ENCODE data around the gene TFAP2D.

Gene TFAP2D

DNA sequence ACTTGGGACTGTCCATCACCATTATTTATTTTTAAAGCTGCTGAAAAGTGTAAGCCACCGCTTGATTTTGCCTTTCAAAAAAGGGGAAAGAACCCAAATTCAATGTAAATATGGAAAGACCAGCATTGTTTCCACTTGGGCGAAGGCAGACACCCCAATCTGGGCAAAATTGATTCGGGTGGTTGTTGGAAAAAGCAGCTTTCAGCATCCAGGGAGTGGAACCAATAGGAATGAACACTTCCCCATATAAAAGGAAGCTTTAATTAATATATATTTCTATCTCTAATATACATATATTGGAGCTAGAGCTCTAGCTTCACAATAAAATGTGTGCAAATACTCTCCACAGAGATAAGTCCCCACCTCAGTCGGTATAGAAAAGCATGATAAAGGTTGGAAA, at the start of gene TFAP2D:
TSS of gene TFAP2D (plus strand) at position 301 of the 400 bp plus-strand sequence. CDS start 530 bp downstream, outside the sequence.
- DNase-seq: no peak

DNA sequence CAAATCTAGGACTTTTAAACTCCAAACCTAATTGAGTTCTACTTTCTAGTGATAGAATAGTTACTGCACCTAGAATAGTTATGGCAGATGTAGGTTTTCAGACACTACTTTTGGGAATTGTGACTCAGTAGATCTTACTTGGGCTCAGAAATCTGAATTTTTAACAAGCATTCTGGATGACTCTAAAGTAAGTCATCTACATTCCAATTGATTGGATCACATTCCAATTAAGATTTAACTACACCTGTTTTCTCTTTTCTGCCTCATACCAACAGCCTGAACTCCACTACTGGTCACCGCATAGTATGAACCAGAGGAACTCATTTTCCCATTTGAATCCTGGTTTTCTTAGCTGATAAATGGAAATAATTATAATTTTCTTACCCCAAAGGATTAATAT, 49.5 kb upstream of the TFAP2D start:
- no peak for DNase-seq

DNA sequence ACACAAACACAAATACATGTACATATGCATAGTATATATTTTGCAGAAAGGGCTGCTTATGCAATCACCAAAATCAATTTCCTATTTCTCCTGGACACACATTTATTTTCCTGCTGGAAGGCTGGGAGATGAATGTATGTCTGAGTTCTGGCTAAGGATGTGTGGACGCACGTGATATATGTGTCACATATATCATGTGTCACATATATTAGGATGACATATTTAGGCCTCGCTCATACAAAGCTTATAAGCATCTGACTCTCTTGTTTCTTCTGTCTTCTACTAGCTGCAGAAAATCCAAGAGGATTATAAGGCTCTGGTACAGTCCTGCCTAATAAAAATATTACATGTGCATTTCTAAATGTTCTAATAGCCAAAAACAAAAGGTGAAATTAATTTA, 47.2 kb upstream of the TFAP2D start:
- DNase-seq: no peak

DNA sequence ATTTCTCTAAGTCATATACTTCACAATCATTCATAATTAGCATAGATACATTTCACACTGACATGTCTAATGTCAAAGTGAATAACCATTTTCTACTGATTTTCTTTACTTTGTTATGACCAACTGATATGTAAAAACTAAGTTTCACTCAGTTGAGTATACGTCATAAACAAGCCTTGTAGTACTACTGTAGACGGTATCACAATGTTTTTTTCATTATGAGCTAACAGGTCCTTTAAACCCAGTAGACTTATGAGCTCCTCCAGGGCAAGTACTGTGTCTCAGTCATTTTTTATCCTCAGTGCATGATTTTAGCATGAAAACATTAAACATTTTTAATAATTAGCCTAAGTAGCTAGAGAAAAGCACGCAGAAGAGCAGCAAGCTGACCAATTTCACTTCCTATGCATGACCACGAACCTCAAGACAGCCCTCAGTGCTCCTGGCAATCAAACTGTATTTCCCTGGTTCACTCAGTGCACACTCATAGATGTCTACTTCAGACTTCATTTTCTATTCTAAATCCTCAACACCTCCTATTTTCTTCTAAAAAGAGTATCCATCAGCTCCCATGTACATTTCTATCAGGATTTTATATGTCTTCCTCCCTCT, 32.0 kb upstream of the TFAP2D start:
- no peak for DNase-seq

DNA sequence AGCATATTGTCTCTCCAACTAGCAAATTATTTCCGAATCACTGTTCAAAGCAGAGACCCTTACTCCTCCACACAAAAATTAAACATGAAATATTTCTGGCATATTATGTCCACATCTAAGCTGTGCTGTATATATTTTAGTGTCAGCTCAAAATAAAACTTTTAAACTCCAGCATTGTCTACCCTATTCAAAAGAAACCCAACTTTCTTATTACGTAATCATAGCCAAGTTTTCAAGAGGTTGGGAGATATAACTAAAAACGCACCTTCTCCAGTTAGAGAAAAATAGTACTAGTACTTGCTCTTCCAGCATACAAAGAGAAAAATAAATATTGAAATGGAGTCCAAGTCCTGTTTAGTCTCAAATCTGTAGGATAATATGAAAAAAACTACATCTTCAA, 24.1 kb upstream of the TFAP2D start:
- DNase-seq: no peak

DNA sequence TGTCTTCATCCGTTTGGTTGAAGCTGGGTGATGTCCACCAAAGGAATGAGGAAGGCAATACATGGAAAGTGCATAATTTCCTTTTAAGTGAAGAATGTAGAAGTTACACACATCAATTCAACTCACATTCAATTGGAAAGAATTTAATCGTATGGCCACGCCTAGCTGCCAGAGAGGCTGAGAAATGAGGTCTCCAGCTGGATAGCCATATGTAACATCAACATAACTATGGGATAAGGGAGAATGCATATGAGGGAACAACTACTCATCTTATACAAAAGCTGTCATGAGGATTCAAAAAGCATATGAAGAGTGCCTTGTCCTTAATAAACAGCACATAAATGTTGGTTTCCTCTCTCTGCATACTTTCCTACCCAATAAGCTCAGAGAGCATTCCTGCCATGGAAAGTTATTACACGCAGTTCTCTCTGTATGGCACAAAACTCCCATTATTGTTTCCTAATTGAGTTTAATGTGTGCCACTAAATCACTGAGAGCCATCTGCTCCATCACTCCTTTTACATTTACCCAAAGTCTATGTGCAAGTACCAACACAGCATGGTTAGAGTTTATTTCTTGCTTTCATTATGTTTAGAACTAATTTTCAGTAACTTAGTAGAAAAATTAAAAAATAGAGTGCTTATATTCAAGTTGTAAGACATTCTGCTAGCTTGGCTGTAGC, 21.4 kb upstream of the TFAP2D start:
- DNase-seq: no peak

DNA sequence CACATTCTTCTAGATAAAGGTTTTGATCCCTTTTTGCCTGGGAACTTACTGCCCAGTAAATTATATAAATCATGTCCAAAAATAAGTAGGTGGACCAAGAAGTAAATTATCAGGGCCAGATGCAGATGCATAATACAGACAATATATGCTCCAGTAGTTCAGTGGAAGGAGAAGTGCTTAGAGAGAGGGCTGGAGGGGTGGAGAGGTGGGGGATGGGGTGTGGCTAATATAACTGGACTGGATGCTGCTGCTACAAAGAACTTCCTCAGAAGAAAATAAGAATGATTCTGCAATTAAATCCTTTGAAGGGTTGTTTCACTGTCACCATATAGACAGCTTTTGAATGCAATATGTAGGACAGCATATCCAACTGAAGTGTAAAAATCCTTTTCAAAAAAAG, 14.8 kb upstream of the TFAP2D start:
- DNase-seq: no peak

DNA sequence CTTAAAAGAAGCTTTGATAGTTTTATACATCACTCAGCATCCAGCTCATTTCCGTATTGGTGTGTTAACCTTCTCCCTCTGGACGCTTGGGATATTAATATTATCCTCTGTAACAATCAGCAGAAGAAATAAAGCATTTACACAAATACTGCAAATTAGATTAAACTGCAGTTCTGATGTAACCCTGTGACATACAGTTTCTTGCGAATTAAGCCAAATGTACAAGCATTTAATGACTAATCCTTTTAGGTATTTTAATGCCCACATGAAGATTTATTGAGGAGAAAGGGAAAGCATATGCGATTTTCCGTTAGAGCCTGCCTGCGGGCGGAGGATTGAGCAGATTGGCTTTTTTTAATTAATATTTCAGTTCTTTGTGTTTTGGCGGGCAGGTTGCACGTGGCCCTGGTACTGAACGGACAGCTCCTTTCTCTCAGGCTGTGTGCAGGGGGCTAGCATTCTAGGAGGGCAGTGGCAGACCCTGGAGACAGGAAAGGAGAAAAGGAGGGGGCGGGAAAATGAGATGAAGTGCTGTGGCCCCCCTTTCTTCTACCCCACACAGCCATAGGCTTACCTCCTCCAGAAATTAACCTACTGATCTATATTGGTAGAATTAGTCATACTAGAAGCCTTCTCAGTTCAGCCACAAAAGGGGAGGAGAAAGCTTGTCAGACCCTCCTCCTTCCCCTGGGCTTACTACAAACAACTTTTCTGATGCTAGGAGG, 14.1 kb upstream of the TFAP2D start:
- peak; percentile 44 for DNase-seq

DNA sequence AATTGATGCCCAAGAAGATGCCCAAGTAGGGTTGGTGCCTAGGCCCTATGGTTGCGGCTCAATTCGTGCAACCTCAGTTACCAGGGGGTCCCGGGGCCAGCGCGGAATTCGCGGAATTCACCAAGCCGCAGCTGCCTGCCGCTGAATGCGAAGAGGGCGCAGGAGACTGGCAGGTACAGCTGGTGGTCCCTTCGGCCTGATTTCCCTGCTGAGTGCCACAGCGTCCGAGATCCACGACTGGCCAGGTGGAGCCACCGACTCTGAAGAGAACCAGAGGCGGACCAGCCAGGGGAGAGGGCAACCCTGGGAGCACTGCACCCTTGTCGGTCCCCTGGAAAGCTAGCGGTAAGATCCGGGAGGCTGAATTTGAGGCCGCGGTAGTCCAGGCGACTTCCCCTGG, 6.8 kb upstream of the TFAP2D start:
- DNase-seq: no peak

DNA sequence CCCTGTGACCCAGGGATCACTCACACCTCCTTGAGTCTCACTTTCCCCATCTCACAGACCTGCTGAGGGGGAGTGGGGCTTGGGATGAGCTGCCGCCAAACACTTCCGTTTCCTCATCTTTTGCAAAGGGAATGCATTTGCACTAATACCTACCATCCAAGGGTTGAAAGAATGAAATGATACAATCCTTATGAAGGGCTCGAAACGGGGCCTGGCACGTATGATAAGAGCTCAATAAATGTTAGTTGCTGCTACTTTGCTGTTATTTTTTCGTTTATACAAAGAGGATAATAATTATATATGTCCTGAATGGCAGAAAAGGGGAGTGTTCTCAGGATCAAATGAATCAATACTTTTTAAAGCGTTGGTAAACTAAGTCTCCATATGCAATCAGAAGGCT, 6.1 kb upstream of the TFAP2D start:
- DNase-seq: no peak

DNA sequence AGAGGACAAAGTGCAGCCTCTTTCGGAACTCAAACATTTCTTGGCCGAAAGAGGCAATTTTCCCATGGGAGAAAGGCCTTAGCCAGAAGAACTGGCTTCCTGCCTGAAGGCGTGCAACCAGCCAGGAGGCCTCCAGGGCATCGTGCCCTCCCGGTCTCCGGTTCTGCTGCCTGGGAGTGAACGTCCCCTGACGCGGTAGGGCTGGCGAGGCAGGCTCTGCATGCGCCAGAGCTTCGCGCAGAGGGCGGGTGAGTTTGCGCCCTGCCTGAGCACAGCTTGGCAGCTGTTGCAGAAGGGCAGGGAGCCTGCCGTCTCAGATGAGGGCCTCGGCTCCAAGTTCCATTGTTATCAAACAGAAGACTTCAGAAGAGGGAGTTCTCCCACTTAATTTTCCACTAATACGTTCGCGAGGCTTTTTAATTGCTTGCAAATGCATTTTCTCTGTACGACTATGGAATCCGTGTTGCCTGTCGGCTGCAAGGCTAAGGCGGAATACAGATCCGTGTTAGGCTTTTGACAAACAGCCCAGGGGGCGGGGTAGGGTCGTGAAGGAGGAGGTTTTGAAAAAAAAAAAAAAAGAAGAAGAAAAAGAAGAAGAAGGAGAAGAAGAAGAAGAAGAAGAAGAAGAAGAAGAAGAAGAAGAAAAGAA, 5.5 kb upstream of the TFAP2D start:
- no peak for DNase-seq

DNA sequence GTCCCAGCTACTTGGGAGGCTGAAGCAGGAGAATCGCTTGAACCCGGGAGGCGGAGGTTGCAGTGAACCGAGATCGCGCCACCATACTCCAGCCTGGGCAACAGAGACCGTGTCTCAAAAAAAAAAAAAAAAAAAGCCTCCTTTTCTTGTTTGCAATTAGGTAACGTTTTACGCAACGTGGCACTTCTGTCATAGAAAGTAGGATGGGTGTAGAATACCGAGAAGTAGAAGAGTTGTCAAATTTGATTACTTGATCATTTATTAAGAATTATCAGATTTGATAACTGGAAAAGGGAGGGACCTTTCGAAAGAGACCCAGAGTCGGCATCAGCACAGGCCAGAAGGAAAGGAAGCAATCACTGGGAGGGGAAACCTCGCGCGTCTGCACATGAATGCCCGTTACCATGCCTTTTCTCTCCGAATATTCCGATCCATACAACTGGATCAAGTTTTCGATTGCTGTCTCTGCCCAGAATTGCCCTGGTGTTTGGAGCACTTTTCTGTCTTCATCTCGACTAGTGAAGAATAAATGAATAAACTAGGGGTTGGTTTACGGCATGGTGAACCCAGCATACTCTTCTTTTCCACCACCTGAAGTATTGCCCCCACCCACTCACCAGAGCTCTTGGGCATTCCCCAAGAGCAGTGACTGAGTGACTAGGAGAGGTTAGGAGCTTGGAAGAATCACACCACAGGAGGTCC, 4.5 kb upstream of the TFAP2D start:
- no peak for DNase-seq

DNA sequence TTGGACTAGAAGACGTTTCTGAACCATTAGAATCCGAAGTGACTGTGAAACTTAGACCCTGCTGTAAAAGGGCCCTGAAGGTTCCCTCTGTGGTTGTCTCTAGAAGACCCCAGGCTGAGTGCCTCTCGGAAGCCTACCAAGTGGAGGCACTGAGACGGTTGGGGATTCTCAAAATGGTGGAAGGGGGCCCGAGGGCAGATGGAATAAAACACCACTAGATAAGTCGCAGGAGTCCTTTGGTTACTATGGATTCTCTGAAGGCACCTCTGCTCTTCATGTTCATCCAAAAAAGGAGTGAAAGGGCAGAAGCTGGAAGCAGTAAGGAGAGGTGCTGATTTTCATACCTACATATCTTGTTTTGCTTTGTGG, 4.0 kb upstream of the TFAP2D start:
- no peak for DNase-seq

DNA sequence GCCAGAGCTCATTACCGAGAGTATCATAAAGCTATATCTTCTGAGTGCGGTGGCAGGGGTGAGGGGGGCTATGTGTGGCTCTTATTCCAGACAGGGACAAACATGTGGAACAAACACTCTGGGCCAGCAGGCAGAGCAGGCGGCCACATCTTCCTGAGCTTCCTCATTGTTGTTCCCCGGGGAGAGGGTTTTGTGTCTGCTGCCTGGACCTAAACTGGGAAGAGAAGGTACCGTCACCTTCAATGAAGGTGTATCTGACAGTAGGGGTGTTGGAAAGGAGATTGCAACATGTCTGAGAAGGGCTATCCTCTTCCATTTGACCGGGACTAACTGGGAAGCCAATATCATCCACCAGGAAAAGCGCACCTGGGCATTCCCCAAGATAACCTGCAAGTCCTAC, 1.6 kb upstream of the TFAP2D start:
- no peak for DNase-seq

DNA sequence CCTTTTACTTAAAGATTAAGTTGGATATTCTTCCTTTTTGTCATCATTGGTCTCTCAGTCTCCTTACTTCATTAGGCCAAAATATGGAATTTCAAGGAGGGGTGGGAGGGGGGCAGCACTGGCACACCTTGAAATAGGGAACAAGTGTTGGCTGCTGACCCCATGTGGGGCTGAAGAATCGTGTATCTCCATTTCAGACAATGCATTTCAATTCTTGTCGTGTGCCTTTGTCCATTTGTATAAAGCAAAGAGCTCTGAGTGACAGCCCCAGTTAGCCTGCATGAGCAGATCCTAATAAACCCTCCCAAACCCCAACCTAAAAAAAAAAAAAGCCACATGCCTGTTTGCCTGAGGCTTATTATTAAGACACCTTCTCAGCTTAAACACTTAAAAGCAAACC, 1.0 kb upstream of the TFAP2D start:
- DNase-seq: no peak

DNA sequence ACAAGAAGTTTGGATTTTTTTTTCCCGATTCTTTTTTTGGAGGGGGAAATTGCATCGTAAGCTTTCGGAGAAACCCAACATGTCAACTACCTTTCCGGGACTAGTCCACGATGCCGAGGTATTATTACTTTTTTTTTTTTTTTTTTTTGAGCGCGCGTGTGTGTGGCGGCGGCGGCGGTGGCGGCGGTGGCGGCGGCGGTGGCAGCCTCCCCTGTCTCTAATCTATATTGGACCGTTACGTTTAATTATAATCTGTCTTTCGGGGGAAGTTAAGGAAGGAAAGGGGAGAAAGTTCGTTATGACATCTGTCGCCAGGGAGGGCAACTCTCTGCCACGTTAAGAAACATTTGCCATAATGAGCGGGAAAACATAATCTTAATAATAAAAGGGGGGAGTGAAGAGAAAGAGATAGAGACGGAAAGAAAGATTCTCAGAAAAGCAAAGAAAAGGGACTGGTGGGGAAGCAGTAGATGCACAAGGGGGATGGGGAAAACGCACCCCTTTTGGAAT, 706 bp downstream of the TFAP2D start:
- DNase-seq: no peak

DNA sequence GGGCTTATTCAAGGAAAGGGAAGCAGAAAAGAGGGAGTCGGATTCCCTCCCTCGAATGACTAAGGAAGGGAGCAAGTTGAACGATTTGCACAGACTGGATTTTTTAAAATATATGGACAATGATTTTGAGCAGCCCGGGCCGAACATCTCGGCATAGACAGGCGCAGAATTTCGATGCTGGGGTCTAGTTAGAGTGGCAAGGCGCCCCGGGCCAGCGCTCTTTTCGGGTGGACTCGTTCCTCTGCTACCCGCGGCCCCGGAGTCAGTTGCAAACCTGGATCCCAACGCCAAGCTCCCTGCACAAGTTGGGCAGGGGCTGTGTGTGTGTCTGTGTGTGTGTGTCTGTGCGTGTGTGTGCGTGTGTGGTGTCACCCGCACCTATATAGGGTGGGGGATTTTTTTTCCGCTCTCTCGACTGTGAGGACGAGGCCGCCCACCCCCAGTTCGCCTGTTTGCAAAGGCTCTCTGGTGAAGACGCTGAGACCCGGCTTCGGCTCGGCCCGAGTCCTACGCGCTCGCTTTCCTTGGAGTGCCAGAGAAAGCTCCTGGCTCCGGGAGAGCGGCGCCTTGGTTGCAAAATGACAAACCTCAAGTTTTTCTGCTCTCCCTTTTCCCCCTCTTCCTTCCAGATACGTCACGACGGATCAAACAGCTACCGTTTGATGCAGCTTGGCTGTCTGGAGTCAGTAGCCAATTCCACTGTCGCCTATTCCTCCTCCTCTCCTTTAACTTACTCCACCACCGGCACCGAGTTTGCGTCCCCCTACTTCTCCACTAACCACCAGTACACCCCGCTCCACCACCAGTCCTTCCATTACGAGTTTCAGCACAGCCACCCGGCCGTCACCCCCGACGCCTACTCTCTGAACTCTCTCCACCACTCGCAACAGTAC, 1.4 kb downstream of the TFAP2D start:
- DNase-seq: no peak

DNA sequence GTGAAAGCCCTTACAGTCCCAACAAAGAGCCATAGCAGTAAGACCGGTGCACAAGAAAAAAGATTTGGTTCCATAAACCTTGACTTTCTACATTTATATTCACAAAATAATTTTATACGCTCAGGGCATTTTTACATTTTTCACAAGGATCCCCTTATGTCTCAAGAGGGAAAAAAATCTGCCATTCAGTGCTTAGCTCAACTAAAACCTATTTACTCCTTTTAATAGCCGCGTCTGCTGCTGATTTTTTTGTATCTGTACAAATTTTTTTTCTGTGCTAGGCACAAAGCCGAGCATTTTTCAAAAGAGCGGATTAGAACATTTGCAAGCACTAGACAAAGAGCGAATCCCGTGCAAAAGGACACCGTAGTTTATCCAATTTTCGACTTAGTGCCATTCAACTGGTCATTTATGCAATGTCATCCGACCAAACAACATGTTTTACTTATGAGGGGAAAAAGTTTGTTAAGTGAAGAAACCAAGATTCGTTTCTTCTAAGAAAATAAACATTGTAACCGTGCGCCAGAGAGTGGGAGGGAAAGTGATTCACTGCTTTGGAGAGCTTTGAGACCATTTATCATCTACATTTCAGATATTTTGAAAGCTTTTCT, 3.7 kb downstream of the TFAP2D start:
- DNase-seq: no peak

DNA sequence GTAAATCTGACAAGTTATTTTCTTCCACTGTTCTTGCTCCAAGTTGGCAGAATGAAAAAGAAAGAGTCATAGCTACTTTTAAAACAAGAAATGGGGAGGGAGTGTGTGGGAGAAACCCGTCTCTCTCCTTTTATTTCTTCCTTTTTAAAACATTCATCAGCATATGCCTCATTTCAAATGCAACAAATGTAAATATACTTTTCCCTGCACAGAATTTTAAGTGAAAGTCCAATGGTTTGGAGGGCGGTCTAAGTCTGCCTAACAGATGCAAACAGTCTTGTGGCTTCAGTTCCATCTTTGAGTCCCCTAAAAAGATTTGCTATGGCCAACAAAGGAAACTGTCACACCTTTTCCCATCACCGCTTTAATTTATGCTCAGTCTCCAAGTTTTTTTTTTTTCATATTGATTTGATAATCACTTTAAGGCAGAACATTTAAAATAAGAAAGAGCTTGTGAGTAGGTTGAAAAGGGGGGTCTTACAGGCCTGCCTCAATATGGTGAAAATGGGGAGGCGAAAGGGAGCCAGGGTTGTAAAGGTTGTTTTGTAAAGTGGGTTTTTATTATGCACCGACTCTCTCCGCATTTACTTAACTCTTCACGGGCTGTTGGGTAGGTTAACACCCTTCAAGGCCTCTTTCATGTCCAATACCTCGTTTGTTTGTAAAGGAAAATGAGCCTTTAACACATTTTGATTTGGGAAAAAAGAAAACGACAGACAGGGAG, 4.6 kb downstream of the TFAP2D start:
- no peak for DNase-seq

DNA sequence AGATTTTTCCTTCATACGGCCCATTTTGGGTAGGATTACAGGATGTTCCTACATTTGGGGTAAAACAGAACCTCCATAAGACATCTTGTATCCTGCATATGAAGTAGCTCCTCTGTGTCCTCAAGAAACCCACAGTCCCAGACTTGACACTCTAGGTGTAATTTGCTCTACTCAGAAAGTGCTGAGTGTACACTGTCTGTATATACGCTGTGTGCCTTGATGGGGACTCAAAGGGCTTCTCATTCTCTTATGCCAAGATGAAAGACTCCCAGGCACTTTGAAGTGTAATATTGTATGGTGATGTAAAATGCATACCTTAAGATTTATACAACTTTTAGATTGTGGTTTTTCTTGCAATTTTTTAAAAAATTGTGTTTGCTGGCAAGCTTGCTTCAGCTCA, 5.2 kb downstream of the TFAP2D start:
- no peak for DNase-seq

DNA sequence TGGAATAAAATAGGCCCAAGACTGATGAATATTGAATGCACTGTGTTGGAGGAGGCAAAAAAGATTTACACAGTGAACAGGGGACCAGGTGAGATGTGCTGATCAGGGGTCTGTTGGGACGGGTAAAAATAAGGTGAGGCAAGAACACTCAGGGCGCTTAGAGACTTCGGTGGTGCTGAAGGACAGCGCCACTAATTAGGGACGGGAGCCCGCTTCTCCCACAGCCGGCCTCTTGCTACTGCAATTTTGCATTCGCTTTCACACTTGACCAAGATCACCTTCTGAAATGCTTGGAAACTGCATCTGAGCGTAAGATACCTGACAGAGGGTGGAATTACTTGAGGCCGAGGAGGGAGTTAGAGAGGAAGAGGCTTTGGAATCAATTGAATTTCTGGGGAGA, 7.3 kb downstream of the TFAP2D start:
- no peak for DNase-seq

Measured in T1000 (cell line).